Body of pancreas (tissue), 4 donors: ENCODE data around the gene IFT122.

Source experiments
- POLR2A ChIP-seq, 3 donors: fragments of 450-650 bp; IDR thresholded peaks; one replicate each; pipeline ENCODE4 v1.6.1; 2016; ENCODE audit warnings: antibody characterized with exemption in 3 of 3, mild to moderate bottlenecking in 2 of 3
- TF ChIP-seq, protein P1 (sequence below), 7 experiments: fragments of 450-650 bp in 4 of 7; fragments of 200-600 bp in 3 of 7; sonication (generic) in 3 of 7; IDR thresholded peaks; one replicate each; pipeline ENCODE4 v1.5.1; 2016 to 2019; ENCODE audit warnings: antibody characterized with exemption in 7 of 7

DNA sequence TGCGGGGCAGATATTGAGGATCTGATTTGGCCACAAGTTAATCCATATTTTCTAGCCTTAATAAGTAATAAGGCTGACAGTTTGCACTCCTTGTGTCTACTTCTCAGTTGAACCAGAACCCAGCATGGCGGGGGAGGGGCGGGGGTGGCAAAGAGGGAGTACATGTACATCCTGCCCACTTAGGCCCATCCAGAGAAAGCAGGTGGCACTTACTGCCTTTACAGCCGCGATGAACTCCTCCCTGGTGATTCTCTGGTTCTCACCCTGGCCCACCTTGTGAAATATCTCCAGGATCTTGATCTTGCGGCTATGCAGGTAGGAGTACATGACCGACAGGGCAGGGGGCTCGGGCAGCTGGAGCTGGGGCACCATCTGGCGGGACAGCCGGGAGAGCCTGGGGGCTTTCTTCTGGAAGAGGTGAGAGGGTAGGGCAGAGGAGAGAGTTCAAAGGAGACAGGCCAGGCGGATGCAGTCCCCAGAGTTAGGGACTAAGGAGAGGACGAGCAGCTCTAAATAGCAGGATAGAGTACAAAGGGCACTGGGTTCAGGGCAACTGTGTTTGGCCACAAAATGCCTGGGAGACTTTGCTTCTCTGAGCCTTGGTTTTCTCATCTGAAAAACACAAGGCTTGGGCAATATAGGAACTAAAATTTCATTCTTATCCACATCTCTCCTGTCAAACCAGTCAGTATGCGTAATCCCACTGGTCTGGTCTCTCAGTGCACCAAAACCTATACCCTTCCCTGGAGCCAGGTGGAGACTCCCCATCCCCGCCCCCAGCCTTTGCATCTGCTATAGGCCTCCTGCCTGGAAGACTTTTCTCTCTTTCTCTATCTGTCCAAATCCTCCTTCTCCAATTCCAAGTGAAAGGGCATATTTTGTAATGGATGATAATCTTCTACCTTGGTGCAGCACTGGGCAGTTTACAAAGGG is 21.7 kb upstream of the IFT122 start:
- TF ChIP-seq, protein P1, sequence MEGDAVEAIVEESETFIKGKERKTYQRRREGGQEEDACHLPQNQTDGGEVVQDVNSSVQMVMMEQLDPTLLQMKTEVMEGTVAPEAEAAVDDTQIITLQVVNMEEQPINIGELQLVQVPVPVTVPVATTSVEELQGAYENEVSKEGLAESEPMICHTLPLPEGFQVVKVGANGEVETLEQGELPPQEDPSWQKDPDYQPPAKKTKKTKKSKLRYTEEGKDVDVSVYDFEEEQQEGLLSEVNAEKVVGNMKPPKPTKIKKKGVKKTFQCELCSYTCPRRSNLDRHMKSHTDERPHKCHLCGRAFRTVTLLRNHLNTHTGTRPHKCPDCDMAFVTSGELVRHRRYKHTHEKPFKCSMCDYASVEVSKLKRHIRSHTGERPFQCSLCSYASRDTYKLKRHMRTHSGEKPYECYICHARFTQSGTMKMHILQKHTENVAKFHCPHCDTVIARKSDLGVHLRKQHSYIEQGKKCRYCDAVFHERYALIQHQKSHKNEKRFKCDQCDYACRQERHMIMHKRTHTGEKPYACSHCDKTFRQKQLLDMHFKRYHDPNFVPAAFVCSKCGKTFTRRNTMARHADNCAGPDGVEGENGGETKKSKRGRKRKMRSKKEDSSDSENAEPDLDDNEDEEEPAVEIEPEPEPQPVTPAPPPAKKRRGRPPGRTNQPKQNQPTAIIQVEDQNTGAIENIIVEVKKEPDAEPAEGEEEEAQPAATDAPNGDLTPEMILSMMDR (IDR thresholded peaks at IDR 0.05), result no peak
- TF ChIP-seq POLR2A (IDR thresholded peaks at IDR 0.05), result no peak
